HL-60/S4 treated with retinoic acid at 250 ng/mL for 4 days and 3 days (cell line): ENCODE data around the gene RRAGB.
"Not testable (repeated sequence)": the region's sequence is repeated elsewhere in the genome, so short reads cannot be mapped to it uniquely, and the experiment has no call there.

ENCODE experiments used
- in situ Hi-C: fragments of 300-500 bp; cut with MboI; formaldehyde crosslinking; loops from 2 replicates; pipeline ENCODE4 v1.7.0; 2022; ENCODE audit warnings: low sequenced_read_pairs

RRAGB gene

GRCh38 chrX:55717521-55718497 lies at the start of gene RRAGB:
Gene RRAGB, plus strand, starts transcription at chrX:55717749. Its CDS starts 579 bp downstream, at chrX:55718328.
- in situ Hi-C loops: no loop called here

GRCh38 chrX:55668084-55668483 lies 49.5 kb upstream of the RRAGB start:
- in situ Hi-C loops: no loop called here

GRCh38 chrX:55688579-55688978 lies 29.0 kb upstream of the RRAGB start:
- in situ Hi-C loops: not testable (repeated sequence)

DNA sequence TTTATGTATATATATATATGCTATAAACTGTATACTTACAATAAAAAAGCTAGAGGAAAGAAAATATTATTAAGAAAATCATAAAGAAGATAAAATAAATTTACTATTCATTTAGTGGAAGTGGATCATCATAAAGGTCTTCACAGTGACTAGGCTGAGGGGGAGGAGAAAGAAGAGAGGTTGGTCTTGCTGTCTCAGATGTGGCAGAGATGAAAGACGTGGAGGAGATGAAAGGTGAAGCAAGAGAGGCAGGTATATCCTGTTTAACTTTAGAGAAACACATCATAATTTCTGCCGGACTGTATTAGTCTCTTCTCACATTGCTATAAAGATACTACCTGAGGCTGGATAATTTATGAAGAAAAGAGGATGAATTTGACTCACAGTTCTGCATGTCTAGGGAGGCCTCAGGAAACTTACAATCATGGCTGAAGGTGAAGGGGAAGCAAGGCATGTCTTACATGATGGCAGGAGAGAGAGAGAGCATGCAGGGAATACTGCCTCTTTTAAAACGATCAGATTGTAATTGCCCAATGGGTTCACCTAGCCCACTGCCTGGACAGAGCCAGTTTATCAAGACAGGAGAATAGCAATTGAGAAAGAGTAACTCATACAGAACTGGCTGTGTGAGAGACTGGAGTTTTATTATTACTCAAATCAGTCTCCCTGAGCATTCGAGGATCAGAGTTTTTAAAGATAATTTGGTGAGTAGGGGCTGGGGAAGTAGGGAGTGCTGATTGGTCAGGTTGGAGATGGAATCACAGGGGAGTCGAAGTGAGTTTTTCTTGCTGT lies 22.1 kb upstream of the RRAGB start:
- in situ Hi-C loops: no loop called here

GRCh38 chrX:55697381-55697780 lies 20.2 kb upstream of the RRAGB start:
- in situ Hi-C loops: no loop called here

GRCh38 chrX:55702671-55703070 lies 14.9 kb upstream of the RRAGB start:
- in situ Hi-C loops: no loop called here

DNA sequence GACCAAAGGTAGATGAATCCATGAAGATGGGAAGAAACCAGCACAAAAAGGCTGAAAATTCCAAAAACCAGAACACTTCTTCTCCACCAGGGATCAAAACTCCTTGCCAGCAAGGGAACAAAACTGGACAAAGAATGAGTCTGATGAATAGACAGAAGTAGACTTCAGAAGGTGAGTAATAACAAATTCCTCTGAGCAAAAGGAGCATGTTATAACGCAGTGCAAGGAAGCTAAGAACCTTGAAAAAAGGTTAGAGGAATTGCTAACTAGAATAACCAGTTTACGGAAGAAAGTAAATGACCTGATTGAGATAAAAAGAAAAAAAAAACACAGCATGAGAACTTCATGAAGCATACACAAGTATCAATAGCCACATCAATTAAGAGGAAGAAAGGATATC lies 14.1 kb upstream of the RRAGB start:
- in situ Hi-C loops: not testable (repeated sequence)

- in situ Hi-C loops: not testable (repeated sequence)
Observed at GRCh38 chrX:55705066-55705465, 12.5 kb upstream of the RRAGB start.

DNA sequence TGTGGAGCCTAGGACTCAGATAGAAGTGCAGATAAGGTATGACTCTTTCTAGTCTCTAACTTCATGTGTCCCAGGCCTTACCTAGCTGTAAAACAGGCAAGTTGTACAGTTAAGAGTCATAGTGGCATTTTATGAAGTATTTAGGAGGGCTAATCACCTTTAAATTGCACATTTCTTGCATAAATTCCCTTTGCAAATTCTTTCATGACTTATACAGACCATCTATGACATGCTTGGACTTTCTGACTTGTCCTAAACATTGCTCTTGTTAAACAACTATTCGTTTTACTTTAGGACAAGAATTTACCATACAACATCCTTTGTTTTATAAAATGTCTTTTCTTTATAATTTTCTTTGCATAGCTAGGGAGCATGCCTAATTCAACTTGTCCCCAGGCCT lies 7.8 kb upstream of the RRAGB start:
- in situ Hi-C loops: no loop called here

DNA sequence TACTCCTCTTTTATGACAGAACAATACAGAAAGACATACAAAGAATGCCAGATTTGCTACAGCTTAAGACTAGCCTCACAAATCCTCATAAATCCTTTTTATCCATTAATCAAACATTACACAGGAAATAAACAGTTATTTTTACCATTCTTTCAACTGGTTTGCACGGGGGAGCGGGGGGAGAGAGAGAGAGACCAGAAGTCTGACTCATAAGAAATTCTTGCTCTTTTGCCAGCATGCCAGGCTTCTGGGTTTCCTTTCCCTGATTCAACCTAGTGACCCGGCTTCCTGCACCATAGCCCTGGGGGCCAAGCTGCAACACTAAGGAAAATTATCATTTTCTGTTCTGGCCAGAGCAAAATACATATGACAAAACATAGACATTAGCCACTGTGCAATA lies 6.8 kb upstream of the RRAGB start:
- in situ Hi-C loops: no loop called here

GRCh38 chrX:55713631-55714030 lies 3.9 kb upstream of the RRAGB start:
- in situ Hi-C loops: no loop called here

DNA sequence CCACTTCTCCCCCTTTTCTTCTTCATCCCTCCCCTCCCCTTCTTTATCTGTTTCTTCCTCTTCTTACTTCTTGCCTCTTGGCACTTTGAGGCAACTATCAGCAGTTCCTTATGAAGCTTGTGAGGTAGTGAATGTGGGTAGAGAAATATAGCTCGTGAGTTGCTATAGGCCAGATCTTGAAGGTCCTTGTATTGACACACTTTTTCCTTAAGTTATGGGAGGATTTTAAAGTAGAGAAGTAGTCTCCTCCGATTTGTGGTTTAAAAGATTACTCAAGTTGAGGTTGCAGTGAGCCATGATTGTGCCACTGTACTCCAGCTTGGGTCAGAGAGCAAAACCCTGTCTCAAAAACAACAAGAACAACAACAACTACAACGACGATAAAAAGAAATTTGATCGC lies 3.4 kb upstream of the RRAGB start:
- in situ Hi-C loops: no loop called here

DNA sequence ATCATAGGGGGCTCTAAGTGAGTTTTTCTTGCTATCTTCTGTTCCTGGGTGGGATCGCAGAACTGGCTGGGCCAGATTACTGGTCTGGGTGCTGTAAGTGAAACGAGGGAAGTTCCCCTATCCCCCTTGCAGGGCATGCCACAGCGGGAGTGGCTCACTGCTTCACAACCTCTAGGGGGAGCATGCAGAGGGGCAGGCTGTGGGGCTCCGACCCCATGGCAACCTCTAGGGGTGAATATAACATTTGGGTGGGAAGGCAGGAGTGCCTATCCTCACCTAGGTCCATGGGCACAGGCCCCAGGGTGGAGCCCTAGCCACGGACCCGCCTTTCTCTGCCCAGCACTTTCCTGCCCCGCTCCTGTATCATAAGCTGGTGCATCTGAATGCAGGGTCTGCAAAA lies 1.7 kb upstream of the RRAGB start:
- in situ Hi-C loops: no loop called here

DNA sequence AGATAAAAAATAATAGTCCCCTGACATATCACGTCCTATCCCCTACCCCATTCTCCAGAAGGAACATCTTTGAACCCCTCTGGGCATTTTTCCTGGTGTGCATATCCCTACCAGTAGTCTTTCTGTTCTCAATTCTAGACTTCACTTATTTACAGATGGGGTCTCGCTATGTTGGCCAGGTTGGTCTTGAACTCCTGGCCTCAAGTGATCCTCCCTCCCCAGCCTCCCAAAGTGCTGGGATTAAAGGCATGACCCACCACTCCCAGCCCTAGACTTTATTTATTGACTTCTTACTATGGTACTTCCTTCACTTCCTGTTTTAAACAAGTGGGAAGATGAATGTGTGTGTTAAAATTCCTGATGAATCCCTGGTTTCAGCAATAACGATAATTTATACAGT lies 612 bp upstream of the RRAGB start:
- in situ Hi-C loops: no loop called here

DNA sequence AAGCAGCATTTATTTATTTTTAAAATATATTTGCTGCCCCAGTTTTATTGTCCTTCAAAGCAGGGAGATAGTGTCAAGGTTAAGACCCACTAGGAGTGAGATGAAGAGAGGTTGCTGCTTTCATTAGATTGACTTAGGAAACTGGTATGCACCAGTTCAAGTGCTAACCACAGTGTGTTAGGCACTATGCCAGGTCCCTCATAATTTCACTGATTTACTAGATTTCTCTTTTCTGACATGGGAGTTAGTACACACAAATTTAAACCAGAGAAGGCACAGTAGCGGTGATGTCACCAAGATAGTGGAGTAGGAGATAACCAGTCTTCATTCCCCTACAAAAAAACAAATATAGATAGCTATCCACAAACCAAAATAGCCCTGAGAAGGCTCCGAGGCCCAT lies 14.3 kb downstream of the RRAGB start:
- in situ Hi-C loops: no loop called here

DNA sequence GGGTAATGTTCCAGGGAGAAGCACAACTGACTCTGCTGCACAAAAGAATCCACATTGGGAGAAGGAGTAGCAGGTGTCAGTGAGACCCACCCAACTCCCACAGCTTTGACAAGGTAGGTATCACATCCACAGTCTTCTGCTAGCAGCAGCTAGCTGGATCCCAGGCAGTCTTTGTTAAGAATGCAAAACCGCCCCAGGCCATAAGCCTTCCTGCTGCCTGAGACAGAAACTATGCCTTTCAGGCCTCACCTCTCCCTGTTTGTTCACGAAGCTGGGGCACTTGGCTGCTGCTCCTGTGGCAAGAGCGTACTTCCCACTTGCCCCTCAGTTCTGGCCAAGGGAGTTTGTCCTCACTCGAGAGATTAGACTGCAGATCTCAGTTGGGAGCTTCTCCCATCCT lies 21.4 kb downstream of the RRAGB start:
- in situ Hi-C loops: no loop called here

- in situ Hi-C loops: no loop called here
Observed at GRCh38 chrX:55742649-55743048, 25.1 kb downstream of the RRAGB start.

GRCh38 chrX:55748463-55748862 lies 30.9 kb downstream of the RRAGB start:
- in situ Hi-C loops: not testable (repeated sequence)

GRCh38 chrX:55750256-55750655 lies 32.7 kb downstream of the RRAGB start:
- in situ Hi-C loops: no loop called here

DNA sequence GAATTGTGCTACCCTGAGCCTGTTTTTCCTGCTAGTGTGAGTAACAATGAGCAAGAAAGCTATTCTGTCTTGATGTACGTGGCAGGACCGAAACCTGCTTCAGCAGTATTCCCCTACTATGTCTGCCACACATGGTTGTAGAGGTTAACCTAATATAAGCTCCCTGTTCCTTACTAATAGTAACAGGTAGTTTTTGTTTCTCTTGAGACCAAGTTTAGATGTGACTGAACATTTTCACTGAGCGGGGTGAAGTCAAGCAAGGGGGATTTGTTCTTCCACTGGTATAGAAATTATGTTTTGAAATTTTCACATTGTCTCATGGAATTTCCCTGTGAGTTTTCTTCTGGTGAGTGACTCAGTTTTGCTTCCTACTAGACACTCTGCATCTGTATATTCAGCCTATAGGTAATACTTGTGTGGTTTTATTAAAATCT lies 37.3 kb downstream of the RRAGB start:
- in situ Hi-C loops: no loop called here

DNA sequence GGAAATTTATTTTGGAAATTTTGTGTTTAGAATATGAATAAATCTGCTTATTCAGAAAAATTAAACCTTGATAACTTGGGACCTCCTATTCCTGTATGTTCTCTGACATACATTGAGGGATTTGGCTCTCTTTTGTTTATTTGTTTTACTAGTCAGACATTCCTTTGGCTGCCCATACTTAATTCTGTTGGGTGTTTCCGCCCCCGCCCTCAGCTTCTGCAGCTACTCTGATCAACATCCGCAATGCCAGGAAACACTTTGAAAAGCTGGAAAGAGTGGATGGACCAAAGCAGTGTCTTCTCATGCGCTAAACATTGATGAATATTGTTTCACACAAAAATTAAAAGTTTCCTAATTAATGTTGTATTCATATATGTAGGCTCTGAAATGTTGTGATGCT lies 40.5 kb downstream of the RRAGB start:
- in situ Hi-C loops: no loop called here

- in situ Hi-C loops: no loop called here
Observed at GRCh38 chrX:55759478-55759877, 41.9 kb downstream of the RRAGB start.
